Lower lobe of right lung (tissue), 2 donors: ENCODE data around the gene PHF8. TPM values are rescaled to one million over a fixed set of nuclear protein-coding genes. Genes with fewer than 3 reads are reported as not detected.
A peak's percentile ranks its signal among the peaks of the same experiment; 100 is the strongest.

Experiments used
- ATAC-seq, 2 donors: fragments of 200-7000 bp; cut with Tn5 transposase; one replicate each; pipeline ENCODE4 v1.9.1; 2020 to 2022; ENCODE audit warnings: mild to moderate bottlenecking in 2 of 2, moderate library complexity in 2 of 2
- DNase-seq: peaks from one replicate; pipeline ENCODE4 v3.0.0-alpha.2; 2020
- H3K27ac ChIP-seq: fragments of 200-600 bp; one replicate; pipeline ENCODE4 v1.8.0; 2022
- H3K27me3 ChIP-seq: fragments of 200-600 bp; one replicate; pipeline ENCODE4 v1.8.0; 2022; ENCODE audit warnings: low read depth
- H3K36me3 ChIP-seq: fragments of 200-600 bp; one replicate; pipeline ENCODE4 v1.8.0; 2022; ENCODE audit warnings: mild to moderate bottlenecking
- H3K4me1 ChIP-seq: fragments of 200-600 bp; one replicate; pipeline ENCODE4 v1.8.0; 2022
- H3K4me3 ChIP-seq: fragments of 200-600 bp; one replicate; pipeline ENCODE4 v1.8.0; 2022; ENCODE audit warnings: mild to moderate bottlenecking
- H3K9me3 ChIP-seq: fragments of 200-600 bp; one replicate; pipeline ENCODE4 v1.8.0; 2022
- intact Hi-C: fragments of 100-400 bp; cut with DNase I; formaldehyde crosslinking; loops from one replicate; pipeline ENCODE4 v1.11.0; 2022
- long read RNA-seq: library from polyadenylated mRNA; unstranded; transcript quantifications from one replicate; pipeline ENCODE4 v2.0.0, GENCODE V29; 2021
- total RNA-seq: library from RNA; stranded (reverse); fragmentation: NEBNext Ultra II Directional; extraction: Animal tissue kit (Norgen Biotek cat#: 25700); gene quantifications from one replicate; pipeline ENCODE4 v1.2.1, GENCODE V29; 2021
- TF ChIP-seq, protein P1 (sequence below): fragments of 200-600 bp; IDR thresholded peaks from one replicate; pipeline ENCODE4 v1.8.0; 2022; ENCODE audit warnings: antibody characterized with exemption, mild to moderate bottlenecking
- donor health status: DM: no; HTN: yes; CAD: no; lungs with severe emphysema.

The PHF8 gene
- 26.4 TPM for total RNA-seq
- long read RNA-seq, partial matches to known transcripts = 3 of 4 reads
- long read RNA-seq, other reads (novel, unspliced or antisense) = 1 of 4 reads

DNA sequence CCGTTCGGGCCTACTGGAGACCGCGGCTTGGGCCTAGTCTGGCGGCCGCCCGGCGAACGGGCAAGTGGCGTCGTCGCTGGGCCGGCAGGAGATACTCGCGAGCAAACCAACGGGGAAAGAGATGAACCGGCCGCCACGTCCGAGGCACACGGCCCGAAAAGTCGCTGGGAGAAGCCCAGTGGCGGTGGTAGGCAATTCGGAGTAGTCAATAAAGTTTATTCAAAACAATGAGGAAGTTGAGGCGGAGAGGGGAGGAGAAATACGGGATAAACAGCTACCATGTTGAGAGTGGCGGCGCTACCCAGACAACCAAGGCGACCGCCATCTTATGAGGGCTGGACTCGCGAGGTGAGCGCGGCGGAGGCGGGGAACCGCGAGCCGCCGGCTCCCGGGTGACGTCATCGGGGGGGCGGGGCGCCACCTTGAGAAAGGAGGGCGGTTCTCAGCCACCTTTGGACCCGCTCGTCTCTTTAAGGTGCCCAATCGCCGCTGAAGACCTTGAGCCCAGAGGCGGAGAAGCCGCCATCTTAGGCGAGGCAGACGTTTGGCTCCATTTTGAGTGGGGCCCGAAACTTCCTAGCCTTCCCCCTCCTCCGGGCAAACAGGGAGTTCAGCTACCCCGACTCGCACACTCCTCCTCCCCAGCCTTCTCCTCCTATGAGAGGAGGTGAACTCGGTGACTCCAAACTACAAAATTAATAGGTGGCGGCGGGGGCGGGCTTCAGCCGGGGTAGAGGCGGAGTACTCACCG is at the start of gene PHF8:
TSS of gene PHF8 (minus strand) at position 348 of the 751 bp plus-strand sequence. CDS start 1,745 bp downstream, outside the sequence.
- Histone ChIP-seq H3K36me3 (peaks cover 27% of the 10 kb centered on the region), H3K9me3 (no peaks in the 10 kb centered on the region), H3K27me3 (no peaks in the 10 kb centered on the region), H3K4me3 (peak within 1 kb of the TSS; percentile 69), H3K4me1 (peaks cover 4% of the 10 kb centered on the region), H3K27ac (peak within 1 kb of the TSS; percentile 96)
- TF ChIP-seq, protein P1, sequence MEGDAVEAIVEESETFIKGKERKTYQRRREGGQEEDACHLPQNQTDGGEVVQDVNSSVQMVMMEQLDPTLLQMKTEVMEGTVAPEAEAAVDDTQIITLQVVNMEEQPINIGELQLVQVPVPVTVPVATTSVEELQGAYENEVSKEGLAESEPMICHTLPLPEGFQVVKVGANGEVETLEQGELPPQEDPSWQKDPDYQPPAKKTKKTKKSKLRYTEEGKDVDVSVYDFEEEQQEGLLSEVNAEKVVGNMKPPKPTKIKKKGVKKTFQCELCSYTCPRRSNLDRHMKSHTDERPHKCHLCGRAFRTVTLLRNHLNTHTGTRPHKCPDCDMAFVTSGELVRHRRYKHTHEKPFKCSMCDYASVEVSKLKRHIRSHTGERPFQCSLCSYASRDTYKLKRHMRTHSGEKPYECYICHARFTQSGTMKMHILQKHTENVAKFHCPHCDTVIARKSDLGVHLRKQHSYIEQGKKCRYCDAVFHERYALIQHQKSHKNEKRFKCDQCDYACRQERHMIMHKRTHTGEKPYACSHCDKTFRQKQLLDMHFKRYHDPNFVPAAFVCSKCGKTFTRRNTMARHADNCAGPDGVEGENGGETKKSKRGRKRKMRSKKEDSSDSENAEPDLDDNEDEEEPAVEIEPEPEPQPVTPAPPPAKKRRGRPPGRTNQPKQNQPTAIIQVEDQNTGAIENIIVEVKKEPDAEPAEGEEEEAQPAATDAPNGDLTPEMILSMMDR = no peak
- ATAC-seq = peak; percentile 95 to 97
- peak; percentile 97 for DNase-seq
- intact Hi-C loops = no loop called here

DNA sequence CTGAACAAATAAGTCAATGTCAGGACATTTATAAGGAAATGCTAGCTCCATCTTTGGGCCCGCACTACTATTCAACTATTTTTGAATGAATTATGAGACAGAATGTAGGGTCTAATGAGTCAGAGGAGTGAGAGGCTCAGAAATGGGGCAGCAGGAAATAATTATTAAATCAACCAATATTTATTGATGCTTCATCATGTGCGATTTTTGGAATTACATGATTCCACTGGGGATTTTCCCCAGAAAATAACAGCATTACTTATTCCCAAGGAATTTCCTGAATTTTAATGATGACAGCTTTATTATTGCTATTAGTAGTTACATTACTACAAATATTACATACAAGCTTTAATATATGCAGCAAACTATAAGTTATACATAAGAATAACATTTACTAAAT is 49.3 kb upstream of the PHF8 start:
- no peak for DNase-seq
- TF ChIP-seq, protein P1 = no peak
- Histone ChIP-seq H3K27me3 (no peaks in the 10 kb centered on the region), H3K27ac (no peak overlapping the region), H3K36me3 (peaks cover 7% of the 10 kb centered on the region), H3K4me1 (no peaks in the 10 kb centered on the region), H3K9me3 (no peaks in the 10 kb centered on the region), H3K4me3 (no peak overlapping the region)
- intact Hi-C loops = no loop called here
- ATAC-seq = no peak

DNA sequence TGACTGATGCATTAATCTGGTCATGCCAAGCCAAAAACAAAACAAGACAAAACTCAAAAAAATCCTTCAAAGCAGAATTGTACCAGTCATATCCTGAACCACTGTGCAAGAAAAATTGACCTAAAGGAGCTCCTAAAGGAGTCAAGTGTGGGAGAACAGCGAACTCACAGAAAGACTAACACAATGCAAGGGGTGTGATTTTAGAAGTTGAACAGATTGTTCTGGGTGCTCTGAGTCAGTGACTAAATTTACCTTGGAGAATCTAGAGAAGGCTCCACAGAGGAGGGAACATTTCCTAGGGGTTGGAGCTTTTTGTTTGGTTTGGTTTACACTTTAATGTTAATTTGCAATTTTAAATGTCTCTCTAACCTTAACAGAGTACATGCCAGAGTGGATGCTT is 48.9 kb upstream of the PHF8 start:
- no peak overlapping the region for H3K27ac ChIP-seq
- H3K36me3 ChIP-seq = peaks cover 7% of the 10 kb centered on the region
- ATAC-seq (no peak), DNase-seq (no peak)
- H3K9me3 ChIP-seq = no peaks in the 10 kb centered on the region
- intact Hi-C loops = no loop called here
- H3K4me1 ChIP-seq = no peaks in the 10 kb centered on the region
- no peak overlapping the region for H3K4me3 ChIP-seq
- TF ChIP-seq, protein P1 = no peak
- H3K27me3 ChIP-seq = no peaks in the 10 kb centered on the region

DNA sequence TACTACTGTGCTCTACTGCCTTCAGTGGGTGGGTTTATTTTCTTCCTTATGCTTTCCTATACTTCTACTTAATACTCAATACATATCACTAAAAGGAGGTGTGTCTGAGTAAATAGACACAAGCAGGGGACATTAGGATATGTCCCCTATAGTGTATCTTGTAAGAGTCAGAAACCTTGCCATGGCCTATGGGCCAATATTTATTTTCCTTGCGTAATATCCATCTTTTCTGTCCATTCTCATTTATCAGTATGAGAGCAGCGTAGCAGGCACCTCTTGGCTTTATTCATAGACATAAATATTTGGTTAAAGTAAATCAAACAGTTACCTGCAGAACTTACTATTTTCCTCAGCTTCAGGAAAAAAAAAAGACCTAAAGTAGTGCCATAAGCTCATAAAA is 46.6 kb upstream of the PHF8 start:
- no peak for ATAC-seq
- H3K4me1 ChIP-seq = no peaks in the 10 kb centered on the region
- H3K27ac ChIP-seq = no peak overlapping the region
- peaks cover 9% of the 10 kb centered on the region for H3K36me3 ChIP-seq
- DNase-seq = no peak
- no peaks in the 10 kb centered on the region for H3K9me3 ChIP-seq
- no peak overlapping the region for H3K4me3 ChIP-seq
- intact Hi-C loops = no loop called here
- TF ChIP-seq, protein P1 = no peak
- H3K27me3 ChIP-seq = no peaks in the 10 kb centered on the region

DNA sequence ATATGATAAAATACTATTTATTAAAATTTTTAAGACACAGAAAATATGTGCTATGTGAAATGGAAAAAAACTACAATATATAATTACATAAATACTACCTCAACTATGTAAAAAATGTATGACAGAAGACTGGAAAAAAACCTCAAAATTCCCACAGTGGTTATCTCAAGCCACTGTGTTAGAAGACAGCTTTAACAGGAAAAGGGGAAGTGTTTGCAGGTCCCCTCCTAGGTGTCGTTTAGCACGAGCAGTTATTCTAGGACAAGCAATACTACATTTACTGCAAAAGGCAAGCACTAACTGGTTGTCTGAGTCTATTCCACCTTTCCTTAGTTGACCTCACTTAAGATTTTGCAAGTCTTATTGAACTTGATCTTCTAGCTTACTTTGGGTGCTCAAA is 44.9 kb upstream of the PHF8 start:
- no peaks in the 10 kb centered on the region for H3K9me3 ChIP-seq
- ATAC-seq (no peak), DNase-seq (no peak)
- H3K27ac ChIP-seq = no peak overlapping the region
- TF ChIP-seq, protein P1 = no peak
- H3K36me3 ChIP-seq = peaks cover 22% of the 10 kb centered on the region
- intact Hi-C loops = no loop called here
- H3K4me1 ChIP-seq = no peaks in the 10 kb centered on the region
- H3K4me3 ChIP-seq = no peak overlapping the region
- H3K27me3 ChIP-seq = no peaks in the 10 kb centered on the region
